Mucosa of stomach (tissue), 1 donor: ENCODE data around the gene MED9.

Experiments used
- H3K27me3 ChIP-seq: one replicate; pipeline ENCODE4 v1.7.0; 2013; ENCODE audit warnings: mild to moderate bottlenecking, low read length; ENCODE audit not compliant: control insufficient read depth, insufficient read depth
- H3K36me3 ChIP-seq: one replicate; pipeline ENCODE4 v1.7.0; 2013; ENCODE audit warnings: low read length; ENCODE audit not compliant: control insufficient read depth, insufficient read depth
- H3K4me1 ChIP-seq: one replicate; pipeline ENCODE4 v1.7.0; 2013; ENCODE audit warnings: mild to moderate bottlenecking, low read length; ENCODE audit not compliant: control insufficient read depth, insufficient read depth
- H3K4me3 ChIP-seq: one replicate; pipeline ENCODE4 v1.7.0; 2013; ENCODE audit warnings: low read length
- H3K9ac ChIP-seq: one replicate; pipeline ENCODE4 v1.7.0; 2013; ENCODE audit warnings: mild to moderate bottlenecking, low read length, moderate library complexity
- H3K9me3 ChIP-seq: one replicate; pipeline ENCODE4 v1.7.0; 2013; ENCODE audit warnings: mild to moderate bottlenecking, low read length, moderate library complexity; ENCODE audit not compliant: control insufficient read depth
- donor health status: Pancreatic carcinoma.

MED9 gene

GRCh38 chr17:17493249-17493985 is 16.6 kb downstream of the MED9 start:
- H3K4me3 ChIP-seq, result no peak overlapping the region
- peaks cover 23% of the 10 kb centered on the region for H3K4me1 ChIP-seq
- H3K9ac ChIP-seq, result no peak overlapping the region
- peaks cover 16% of the 10 kb centered on the region for H3K27me3 ChIP-seq
- H3K9me3 ChIP-seq, result no peaks in the 10 kb centered on the region
- H3K36me3 ChIP-seq, result peaks cover 6% of the 10 kb centered on the region

GRCh38 chr17:17493986-17494466 is 17.2 kb downstream of the MED9 start:
- H3K4me1 ChIP-seq, result peaks cover 29% of the 10 kb centered on the region

GRCh38 chr17:17494499-17494869 is 17.7 kb downstream of the MED9 start:
- Histone ChIP-seq H3K9ac (peak overlapping the region; percentile 32), H3K4me3 (no peak overlapping the region), H3K27me3 (peaks cover 16% of the 10 kb centered on the region), H3K4me1 (peaks cover 29% of the 10 kb centered on the region), H3K9me3 (no peaks in the 10 kb centered on the region), H3K36me3 (peaks cover 6% of the 10 kb centered on the region)

More at GRCh38 chr17:17493986-17494466, 17.2 kb downstream of the MED9 start:
- Histone ChIP-seq H3K9ac (no peak overlapping the region), H3K36me3 (peaks cover 6% of the 10 kb centered on the region), H3K27me3 (peaks cover 16% of the 10 kb centered on the region), H3K4me3 (no peak overlapping the region), H3K9me3 (no peaks in the 10 kb centered on the region)

GRCh38 chr17:17494870-17495535 is 18.2 kb downstream of the MED9 start:
- no peaks in the 10 kb centered on the region for H3K9me3 ChIP-seq
- peak overlapping the region; percentile 23 for H3K4me3 ChIP-seq
- H3K27me3 ChIP-seq, result peaks cover 16% of the 10 kb centered on the region
- peaks cover 29% of the 10 kb centered on the region for H3K4me1 ChIP-seq
- peaks cover 6% of the 10 kb centered on the region for H3K36me3 ChIP-seq
- H3K9ac ChIP-seq, result peak overlapping the region; percentile 52

- Histone ChIP-seq H3K36me3 (peaks cover 6% of the 10 kb centered on the region), H3K4me3 (peak overlapping the region; percentile 23), H3K27me3 (peaks cover 16% of the 10 kb centered on the region), H3K4me1 (peaks cover 29% of the 10 kb centered on the region), H3K9me3 (no peaks in the 10 kb centered on the region), H3K9ac (peak overlapping the region; percentile 52)
Measured at GRCh38 chr17:17495536-17496188, 18.9 kb downstream of the MED9 start.

GRCh38 chr17:17496189-17497064 is 19.6 kb downstream of the MED9 start, which contains the start of gene RASD1:
TSS of gene RASD1 (minus strand) at chr17:17496395. CDS start at chr17:17496181, 214 bp downstream.
- Histone ChIP-seq H3K27me3 (peaks cover 16% of the 10 kb centered on the region), H3K4me3 (peak within 1 kb of the TSS; percentile 23), H3K36me3 (peaks cover 6% of the 10 kb centered on the region), H3K4me1 (peaks cover 29% of the 10 kb centered on the region), H3K9me3 (no peaks in the 10 kb centered on the region), H3K9ac (peak within 1 kb of the TSS; percentile 58)

GRCh38 chr17:17497065-17497844 is 20.5 kb downstream of the MED9 start:
- no peak overlapping the region for H3K9ac ChIP-seq

GRCh38 chr17:17497845-17498520 is 21.2 kb downstream of the MED9 start:
- Histone ChIP-seq H3K9ac (no peak overlapping the region), H3K27me3 (peaks cover 16% of the 10 kb centered on the region), H3K4me1 (peaks cover 29% of the 10 kb centered on the region), H3K4me3 (no peak overlapping the region), H3K36me3 (no peaks in the 10 kb centered on the region), H3K9me3 (no peaks in the 10 kb centered on the region)

More at GRCh38 chr17:17497065-17497844, 20.5 kb downstream of the MED9 start:
- Histone ChIP-seq H3K4me3 (no peak overlapping the region), H3K4me1 (peaks cover 29% of the 10 kb centered on the region), H3K9me3 (no peaks in the 10 kb centered on the region), H3K36me3 (no peaks in the 10 kb centered on the region), H3K27me3 (peaks cover 16% of the 10 kb centered on the region)

- H3K4me1 ChIP-seq, result peaks cover 29% of the 10 kb centered on the region
- H3K9ac ChIP-seq, result no peak overlapping the region
Measured at GRCh38 chr17:17498606-17499301, 22.0 kb downstream of the MED9 start.

More at GRCh38 chr17:17498606-17499301, 22.0 kb downstream of the MED9 start:
- Histone ChIP-seq H3K4me3 (no peak overlapping the region), H3K36me3 (no peaks in the 10 kb centered on the region), H3K27me3 (peaks cover 16% of the 10 kb centered on the region), H3K9me3 (no peaks in the 10 kb centered on the region)
